Stimulated activated CD8-positive, alpha-beta memory T cell treated with anti-CD3 and anti-CD28 coated beads, Interleukin-4, amount 100 ng/mL, for 1 hour (primary cell): ENCODE data around the gene ACOXL.
"Not testable (repeated sequence)": the region's sequence is repeated elsewhere in the genome, so short reads cannot be mapped to it uniquely, and the experiment has no call there.

Experiments used
- DNase-seq, 2 donors: peaks; one replicate each; pipeline ENCODE4 v3.0.0-alpha.2; 2020; ENCODE audit warnings: low read depth in 2 of 2, low spot score in 1 of 2

The ACOXL gene

DNA sequence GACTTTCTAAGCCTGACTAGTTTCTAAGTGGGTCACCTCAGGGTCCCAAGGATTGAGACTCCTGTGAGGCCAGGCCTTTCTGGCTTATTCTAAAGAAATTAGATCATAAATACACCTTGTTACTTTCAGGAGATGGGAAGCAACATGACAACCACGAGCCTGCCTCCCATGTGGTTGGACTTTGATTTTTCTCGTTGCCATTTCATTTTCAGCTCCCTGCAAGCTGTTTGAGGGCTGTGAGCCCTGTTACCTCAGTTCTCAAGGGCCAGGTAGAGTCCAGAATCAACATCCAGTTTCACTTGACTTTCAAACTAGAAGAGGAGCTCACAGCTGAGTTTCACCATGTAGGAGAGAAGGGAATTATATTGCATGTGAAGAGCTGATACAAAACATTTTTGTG lies 228.6 kb downstream of the ACOXL start:
- DNase-seq, result no peak

DNA sequence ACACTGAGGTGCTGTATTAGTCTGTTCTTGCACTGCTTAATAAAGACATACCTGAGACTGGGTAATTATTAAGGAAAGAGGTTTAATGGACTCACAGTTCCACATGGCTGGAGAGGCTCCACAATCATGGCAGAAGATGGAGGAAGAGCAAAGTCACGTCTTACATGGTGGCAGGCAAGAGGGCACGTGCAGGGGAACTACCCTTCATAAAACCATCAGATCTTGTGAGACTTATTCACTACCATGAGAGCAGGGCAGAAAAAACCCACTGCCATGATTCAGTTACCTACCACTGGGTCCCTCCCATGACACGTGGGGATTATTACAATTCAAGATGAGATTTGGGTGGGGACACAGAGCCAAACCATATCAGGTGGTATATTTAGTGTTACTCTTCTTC lies 229.3 kb downstream of the ACOXL start:
- not testable (repeated sequence) for DNase-seq

DNA sequence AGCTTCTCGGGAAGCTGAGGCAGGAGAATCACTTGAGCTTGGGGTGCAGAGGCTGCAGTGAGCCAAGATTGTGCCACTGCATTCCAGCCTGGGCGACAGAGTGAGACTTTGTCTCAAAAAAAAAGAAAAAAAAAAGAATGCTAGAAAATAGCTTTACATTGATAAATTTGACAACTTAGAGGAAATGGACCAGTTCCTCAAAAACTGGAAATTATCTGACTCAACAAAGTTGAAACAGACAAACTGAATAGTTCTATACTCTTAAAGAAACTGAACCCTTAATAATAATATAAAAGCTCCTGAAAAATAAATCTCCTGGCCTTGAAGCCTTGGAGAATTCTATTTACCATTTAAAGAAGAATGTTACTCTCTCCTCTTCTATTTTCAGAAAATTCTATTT lies 237.3 kb downstream of the ACOXL start:
- no peak for DNase-seq

DNA sequence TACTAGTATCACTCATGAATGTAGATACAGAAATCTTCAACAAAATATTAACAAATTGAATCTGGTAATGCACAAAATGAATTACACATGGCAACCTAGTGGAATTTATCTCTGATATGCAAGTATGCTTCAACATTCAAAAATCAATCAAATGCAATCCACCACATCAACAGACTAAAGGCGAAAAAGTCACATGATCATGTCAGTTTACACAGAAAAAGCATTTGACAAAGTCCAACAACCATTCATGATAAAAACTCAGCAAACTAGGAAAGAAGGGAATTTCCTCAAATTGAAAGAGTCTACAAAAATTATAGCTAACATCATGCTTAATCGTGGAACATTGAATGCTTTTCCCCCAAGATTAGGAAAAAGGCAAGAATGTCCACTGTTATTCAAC lies 237.8 kb downstream of the ACOXL start:
- no peak for DNase-seq

DNA sequence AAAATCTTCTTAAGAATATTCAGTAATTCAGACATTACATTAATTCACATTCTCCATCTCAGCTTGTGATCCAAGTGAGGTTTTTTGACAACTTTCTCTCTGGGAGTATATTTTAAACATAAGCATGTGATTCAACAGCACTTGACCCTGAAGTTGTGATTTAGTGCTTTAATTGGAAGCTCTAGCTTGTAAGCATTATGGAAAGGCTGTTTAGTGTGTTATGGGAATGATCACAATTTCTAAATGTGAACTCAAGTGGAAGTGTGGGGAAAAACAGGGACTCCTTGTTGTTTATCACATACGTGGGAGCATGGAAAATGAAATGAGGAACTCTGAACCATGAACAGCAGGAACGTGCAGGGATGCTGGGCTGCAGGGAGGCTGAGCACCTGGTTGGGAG lies 239.4 kb downstream of the ACOXL start:
- DNase-seq, result no peak

DNA sequence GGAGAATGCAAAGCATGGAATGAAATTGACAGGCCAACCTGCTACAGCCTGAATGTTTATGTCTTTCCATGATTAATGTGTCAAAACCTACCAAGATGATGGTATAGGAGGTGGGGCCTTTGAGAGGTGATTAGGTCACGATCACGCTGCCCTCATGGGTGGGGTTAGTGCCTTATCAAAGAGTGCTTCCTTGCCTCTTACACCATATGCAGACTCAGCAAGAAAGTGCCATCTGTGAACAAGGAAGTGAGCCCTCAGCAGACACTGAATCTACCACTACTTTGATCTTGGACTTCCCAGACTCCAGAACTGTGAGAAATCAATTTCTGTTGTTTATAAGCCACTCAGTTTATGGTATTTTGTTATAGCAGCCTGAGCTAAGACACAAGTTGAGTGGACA lies 240.9 kb downstream of the ACOXL start:
- no peak for DNase-seq

DNA sequence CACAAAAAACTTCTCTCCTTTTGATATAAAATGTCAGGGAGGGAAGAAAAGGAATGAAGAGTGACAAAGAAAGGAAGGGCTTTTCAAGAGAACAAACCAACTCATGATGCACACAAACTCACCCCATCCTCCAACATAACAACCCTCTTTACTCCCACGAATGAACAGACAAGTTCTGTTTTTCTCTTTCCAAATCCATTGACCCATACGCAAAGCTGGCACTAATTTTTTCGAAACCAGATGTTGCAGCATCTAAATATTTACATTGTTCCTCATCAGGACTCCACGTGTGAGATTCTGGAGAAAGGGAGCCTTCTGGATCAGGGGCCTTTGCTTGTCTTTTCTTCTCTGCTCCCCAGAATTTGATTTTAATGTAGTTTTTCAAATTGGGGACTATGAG lies 245.0 kb downstream of the ACOXL start:
- no peak for DNase-seq

DNA sequence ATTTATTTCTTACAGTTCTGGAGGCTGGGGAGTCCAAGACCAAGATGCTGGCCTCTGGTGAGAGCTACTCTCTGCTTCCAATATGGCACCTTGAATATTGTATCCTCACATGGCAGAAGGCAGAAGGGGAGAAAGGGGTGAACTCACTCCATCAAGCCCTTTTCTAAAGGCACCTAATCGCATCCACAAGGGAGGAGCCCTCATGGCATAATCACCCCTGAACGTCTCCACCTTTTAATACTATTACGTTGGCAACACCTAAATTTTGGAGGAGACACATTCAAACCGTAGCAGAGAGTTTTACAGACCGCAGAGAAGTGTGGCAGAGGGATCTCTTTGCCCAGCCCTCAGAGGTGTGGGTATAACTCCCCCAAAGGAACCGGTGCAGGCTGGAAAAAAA lies 245.8 kb downstream of the ACOXL start:
- DNase-seq, result no peak

DNA sequence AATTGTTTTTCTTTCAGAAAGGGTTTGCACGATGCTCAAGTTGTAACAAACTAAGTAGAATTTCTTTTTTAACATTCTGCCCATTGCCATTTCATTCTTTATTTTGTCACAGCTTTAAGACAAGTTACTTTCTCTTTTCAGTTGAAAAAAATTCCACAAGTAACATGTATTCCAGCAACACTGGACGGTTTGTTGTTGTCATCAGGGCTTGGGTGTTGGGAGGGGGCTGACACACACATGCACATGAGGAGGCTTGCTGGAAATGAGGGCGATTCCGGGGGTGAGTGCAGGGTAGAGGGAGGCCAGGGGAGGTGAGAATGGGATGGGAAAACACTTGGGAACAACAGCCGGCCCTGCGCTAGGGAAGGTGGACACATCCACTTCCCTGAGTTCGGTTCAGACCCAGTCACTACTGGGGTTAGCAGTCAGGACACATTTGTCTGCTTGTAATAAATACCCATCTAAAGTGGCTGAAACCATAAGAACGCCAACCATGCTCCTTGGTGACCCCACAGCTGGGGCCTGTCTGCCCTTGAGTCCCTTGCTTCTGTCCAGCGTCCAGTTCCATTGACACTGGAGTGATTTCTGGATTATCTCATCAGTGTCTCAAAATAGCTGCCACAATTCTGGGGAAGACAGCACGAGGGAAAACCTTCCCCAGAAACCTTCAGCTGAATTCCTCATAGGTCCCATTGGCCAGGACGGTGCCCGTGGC lies 246.5 kb downstream of the ACOXL start:
- no peak for DNase-seq

DNA sequence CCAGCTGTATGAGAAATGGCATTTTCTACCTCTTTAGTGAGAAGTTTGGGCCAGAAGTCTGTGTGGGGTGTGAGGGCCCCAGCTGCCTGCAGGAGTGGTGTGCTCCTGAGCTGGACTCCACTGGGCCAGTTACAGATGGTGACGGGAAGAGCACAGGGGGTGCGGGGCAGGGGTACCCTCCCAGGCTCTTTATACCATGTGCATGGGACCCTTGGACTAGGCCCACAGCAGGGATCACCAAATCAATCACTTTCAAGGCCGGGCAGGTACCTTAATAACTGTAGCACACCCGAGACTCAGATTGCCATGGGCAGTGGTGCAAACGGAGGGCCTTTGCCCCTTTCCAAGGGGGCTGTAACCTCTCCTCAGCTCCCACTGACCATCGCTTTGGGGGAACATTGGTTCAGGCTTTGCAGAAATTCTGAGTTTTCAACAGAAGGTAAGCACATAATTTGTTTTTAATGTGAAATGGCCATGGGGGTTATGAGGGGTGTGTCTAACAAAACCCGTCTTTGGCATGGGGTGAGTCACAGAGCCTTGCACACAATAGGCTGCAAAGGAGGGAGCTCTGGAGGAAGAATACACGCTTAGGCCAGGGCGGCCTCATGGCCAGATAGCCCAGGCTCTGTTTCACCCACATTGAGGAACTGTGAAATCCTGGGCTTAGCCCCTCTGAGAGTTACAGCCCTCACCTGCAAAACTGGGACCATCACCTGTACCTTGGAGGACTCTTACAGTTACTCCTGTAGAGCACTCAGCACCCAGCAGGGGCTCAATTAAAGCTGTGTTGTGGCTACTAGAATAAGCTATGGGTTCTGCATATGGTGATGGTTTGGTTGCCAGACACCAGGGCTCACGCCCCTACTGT lies 247.3 kb downstream of the ACOXL start:
- no peak for DNase-seq

DNA sequence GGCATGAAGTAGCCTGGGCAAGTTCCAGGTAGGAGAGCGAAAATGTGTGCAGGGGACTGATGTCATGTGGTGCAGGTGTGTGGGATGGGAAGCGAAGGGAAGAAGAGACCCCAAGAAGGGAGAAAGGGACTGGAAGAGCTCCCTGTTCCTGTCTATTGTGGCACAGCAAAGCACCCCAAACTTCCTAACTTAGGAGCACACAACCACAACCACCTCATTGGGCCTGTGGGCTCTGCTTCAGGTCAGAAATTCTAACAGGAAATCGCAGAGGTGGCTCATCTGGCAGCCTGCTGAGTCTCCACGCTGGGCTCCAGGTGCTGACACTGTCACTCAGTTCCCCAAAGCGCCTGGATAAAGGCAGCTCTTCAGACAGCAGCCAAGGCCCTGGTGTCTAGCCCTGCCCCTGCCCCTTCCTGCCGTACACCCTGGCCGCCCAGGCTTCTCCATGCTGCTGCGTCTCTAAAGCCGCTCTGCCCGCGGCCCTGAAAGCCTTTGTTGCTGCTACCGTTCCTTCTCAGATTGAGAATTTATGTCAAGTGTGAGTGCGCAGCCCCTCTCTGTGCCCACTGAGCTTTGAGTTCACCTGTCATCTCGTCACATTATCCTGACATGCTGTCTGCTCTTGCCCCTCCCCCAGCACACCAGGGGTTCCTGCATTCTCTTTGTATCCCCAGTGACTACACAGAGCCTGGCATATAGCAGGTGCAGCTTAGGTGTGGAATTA lies 248.1 kb downstream of the ACOXL start:
- no peak for DNase-seq

DNA sequence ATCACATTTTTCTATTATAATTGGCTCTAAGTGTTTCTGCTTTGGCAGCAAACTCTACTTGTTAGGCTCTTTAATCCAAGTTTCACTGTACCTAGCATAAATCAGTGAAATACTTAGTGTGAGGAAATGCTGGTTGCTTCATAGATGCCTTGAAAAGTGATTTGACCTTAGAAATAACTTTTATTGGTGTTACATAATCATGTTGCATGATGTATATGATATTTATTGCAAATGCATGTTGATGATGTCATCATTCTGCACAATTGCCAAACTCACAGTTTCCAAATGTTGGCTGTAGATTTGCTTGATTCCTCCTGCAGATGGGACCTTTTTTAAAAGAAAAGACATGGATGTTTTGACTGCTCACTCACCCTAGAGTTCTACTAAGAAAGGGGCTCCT lies 250.8 kb downstream of the ACOXL start:
- no peak for DNase-seq

DNA sequence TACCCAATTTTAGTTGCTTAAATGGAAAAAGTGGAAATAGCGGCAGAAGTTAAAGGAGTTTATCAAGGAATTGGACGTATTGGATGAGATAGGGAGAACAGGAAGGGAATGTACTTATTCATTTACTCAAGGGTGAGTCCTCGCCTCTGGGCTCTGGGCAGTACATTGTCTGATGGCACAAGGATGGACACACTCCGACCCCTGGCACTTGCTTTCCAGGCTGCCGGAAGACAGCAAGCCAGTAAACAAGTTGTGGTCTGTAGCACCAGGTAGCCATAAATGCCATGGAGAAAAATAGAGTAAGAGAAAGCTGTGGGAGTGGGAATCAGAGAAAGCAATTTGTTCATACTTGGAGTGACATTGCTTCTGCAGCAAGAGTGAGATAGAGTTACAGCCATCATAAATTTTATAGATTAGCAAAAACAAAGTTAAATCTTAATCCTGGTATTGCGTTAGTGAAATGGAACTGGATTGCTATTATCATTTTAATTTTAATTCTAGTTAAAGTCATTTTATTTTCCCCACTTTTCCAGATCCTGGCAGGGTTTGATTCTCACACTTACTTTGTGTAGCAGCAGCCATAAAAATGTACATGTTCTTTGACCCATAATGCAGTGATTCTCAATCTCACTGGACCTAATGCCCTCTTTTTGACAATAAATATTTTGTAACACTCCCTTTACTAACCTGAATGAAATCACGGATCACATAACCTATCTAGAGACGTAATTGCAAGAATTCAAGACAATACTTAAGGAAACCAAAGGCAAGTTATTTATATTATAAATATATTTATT lies 252.5 kb downstream of the ACOXL start:
- DNase-seq, result no peak

DNA sequence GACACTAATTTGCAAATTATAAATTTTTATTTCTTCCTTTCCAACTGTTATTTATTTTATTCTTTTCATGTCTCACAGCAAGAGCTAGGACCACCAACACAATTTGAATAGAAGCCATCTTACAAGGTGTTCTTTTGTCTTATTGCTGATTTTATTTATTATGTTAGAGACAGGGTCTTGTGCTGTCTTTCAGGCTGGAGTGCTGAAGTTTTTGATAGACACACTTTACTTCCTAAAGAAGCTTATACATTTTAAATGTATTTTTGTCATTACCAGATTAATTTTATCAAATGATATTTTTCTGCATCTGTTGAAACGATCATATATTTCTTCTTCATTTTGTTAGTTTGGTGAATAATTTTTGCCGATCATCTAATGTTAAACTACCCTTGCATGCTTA lies 258.1 kb downstream of the ACOXL start:
- no peak for DNase-seq

DNA sequence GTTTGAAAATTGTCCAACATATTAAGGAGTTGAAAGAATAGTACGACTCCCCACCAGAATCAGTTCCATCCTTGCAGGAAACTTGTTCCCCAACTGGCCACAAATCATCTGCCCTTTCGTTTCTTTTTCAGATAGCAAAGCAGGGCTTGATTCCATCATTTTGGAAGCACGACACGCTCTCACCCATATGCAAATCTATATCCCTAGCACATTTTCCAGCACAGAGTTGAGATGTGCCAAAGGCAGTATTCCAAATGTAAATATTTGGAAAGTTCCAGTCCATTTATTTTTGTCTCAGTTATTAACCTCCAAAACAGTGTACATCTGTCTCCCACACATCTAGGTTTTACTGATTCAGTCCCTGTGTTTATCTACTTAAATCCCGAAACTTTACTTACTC lies 259.5 kb downstream of the ACOXL start:
- DNase-seq, result no peak

DNA sequence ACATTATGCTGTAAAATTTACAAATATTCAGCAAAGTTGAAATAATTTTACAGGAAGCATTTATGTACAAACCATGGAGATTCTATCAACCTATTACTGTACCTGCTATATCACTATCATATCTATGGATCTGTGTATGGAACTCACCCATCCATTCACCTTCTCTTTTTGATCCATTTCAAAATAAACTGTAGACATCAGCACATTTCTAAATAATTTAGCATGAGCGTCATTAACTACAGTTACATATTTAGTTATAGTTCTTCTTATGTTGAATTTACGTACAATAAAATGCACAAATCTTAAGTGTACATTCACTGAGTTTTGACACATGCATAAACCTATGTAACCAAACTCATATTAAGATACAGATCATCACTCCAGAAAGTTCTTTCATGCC lies 260.5 kb downstream of the ACOXL start:
- DNase-seq, result no peak

DNA sequence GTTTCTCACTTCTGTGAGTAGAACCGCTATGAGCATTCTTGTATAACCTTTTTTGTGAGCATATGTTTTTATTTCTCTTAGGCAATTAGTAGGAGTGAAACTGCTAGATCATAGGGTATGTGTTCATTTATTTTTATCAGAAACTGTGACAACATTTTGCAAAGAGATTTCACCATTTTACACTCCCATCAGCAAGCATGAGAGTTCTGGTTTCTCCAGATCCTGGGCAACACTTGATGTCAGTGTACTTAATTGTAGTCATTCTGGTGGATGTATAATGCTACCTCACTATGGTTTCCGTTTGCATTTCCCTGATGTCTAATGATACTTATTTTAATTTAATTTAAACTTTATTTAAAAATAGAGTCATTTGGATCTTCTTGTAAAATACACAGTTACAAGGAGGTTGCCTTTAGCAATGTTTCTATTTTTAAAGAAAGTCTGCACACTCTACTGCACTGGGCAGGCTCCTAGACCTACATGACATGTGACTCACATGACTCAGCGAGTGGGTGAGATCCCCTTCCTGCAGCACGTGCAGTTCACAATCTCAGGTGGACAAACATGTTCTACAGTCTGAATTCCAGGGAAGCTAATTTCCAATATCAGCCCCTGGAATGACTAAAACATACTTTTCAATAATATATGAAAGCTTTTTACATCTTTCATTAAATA lies 261.3 kb downstream of the ACOXL start:
- DNase-seq, result no peak

DNA sequence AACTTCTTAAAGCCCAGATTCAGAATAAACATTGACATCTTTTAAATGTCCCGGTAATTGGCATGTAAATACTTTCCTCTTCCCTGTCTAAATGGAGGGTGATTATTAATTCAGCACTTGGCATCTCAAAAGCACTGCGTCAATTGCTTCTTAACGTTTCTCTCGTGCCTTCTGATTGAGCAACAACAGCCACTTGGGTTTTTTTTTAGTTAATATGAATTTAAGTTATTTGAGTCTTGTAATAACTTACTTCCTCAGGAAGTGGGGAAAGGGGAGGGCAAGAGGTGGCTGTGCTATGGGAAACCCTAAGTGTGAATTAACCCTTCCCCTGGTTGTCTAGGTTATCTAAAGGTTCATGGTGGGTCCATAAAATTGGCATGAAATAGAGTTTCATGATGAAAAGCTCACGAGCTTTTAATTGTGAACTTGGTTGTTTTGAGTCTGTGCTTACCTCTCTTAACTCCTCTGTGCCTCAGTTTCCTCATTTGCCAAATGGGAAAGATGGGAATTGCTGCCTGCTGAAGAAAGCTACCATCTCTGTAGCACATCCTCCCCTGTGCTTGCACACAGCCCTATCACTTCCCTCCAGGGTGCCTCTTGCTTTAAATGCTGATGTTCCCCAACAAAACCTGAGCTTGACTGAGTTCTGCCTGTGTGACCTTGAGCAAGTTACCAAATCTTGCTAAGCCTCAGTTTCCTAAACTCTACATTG lies 262.0 kb downstream of the ACOXL start:
- no peak for DNase-seq

DNA sequence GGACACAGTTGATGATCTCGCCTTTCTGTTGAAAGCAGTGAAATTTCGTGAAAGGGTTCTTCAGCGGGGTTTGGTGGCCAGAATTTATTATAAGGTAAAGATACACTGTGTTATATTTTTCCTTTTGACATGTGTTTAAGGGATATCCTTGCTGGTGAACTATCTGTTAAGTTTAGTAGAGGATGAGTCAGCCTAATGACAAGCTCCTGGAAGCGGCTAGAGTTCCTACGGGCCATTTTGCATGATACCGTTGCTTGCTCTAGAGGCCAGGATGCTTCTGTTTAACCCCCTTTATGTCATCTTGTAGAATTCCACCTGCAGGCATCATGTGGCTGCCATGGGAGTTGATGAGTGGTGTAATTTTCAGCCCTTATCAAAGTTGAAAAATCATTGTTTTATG lies 263.5 kb downstream of the ACOXL start:
- no peak for DNase-seq
